Stimulated activated CD8-positive, alpha-beta memory T cell treated with anti-CD3 and anti-CD28 coated beads, Interleukin-4, amount 100 ng/mL, for 24 hours (primary cell): ENCODE data around the gene DNHD1.

Source experiments
- DNase-seq: peaks from one replicate; pipeline ENCODE4 v3.0.0-alpha.2; 2020; ENCODE audit warnings: low read depth

The DNHD1 gene

GRCh38 chr11:6565325-6565724 is 68.2 kb downstream of the DNHD1 start:
- no peak for DNase-seq

DNA sequence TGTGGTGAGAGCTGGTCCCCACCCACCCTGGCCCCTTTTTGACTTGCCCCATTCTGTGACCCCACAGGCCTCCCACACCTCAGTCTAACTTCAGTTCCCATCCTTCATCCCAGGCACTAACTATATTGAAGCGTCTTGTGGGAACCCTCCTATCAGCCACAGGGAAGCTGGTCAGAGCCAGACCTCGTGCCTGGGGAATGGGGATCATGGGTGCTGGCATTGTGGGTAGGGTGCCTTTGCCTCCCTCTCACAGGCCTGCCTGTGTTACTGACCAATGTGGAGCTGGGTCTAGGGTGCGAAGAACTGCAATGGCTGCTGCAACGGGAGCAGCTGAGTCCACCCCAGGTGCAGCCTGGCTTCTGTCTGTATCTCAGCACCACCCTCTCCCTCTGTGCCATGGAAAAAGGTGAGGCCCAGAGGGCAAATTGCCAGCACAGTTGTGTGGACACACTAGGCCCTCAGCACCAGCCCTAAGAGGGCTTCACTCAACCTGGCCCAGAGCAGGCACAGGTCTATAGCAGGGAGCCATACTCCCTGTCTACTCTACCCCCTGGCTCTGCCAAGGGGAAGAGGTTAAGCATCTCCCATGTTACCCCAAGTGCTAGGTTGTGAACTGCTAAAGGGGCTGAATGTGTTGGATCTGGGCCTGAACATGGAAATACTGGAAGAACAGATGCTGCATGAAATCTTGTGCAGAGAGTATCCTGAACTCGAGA is 69.1 kb downstream of the DNHD1 start:
- no peak for DNase-seq

GRCh38 chr11:6566704-6567370 is 69.8 kb downstream of the DNHD1 start:
- DNase-seq, result no peak

DNA sequence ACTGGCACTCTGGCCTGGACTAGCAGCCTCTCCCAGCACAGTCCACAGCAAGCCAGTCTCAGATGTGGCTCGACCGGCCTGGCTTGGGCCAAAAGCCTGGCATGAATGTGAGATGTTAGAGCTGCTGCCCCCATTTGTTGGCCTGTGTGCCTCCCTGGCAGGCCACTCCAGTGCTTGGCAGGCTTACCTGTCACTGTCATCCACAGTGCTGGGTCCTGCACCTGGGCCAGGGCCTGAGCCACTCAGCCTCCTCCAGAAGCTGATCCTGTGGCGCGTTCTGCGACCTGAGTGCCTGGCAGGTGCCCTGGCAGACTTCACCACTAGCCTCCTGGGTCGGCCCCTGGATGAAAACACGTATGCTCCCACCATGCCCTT is 70.3 kb downstream of the DNHD1 start:
- DNase-seq, result no peak

GRCh38 chr11:6568191-6568918 is 71.3 kb downstream of the DNHD1 start:
- DNase-seq, result no peak

DNA sequence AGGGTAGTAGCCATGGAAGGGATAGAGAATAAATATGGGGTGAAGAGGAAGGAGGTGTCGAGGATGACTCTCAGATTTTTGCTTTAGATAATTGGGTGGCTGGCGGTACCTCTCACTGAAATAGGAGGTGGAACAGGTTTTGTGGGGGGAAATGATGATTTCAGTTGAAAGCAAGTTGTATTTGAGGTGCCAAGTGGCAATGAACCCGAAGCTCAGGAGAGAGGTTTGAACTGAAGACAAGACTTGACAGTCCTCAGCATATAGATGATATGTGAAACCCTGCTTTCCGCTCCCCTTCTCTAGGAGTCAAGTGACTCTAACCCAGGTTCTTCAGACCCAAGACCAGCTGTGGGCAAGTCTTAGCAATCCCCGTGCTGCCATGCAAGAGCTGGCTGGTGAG is 72.6 kb downstream of the DNHD1 start:
- DNase-seq, result no peak

DNA sequence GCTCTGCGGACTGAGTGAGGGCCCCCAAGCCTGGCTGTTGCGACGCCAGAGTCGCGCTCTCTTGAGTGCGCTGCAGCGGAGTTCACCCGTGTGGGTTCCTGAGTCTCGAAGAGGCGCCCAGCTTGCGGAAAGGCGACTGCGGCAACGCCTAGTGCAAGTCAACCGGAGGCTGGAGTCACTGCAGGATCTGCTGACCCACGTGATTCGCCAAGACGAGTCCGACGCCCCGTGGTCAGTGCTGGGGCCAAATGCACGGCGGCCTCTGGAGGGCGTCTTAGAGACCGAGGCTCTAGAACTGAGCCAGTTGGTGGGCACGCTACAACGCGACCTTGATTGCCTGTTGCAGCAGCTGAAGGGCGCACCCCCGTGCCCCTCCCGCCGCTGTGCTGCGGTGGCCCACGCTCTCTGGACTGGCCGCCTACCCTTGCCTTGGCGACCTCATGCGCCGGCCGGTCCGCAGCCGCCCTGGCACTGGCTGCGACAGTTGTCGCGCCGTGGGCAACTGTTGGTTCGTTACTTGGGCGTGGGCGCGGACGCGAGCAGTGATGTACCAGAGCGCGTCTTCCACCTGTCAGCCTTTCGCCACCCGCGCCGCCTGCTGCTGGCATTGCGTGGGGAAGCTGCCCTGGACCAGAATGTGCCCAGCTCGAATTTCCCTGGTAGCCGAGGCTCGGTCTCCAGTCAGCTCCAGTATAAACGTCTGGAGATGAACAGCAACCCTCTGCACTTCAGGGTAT is 73.8 kb downstream of the DNHD1 start:
- DNase-seq, result no peak

DNA sequence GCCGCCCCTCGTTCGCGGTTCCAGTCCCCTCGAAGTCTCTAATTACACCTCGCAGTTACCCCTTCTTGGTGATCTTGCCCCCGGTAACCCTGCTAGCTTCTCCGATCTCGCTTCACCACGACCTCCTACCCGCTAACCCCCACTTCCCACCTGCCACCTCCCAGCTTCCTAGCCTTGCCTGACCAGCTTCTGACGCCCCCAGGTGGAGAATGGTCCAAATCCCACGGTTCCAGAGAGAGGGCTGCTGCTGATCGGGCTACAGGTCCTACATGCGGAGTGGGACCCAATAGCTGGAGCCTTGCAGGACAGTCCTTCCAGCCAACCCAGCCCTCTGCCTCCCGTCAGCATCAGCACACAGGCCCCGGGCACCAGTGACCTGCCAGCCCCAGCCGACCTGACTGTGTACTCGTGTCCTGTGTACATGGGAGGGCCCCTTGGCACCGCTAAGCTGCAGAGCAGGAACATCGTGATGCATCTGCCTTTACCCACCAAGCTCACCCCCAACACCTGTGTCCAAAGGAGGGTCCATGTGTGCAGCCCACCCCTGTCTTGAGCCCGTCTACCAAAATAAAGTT is 74.4 kb downstream of the DNHD1 start:
- DNase-seq, result no peak

DNA sequence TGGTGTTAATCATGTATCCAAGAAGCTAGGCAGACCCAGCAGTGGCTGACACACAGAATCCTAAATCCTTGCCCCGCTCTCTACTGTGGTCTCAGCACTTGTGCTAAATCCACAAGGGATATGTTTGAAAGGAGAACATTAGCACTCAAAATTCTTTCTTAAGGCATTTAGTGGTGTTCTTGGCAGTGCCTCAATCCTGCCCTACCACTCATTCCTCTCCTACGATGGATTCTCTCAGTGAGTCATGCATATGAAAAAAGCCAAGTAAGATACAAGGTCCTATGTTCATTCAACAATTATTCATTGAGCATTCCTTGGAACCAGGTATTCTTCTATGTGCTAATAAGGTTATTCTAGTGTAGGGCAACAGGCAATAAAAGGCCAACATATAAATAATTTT is 75.1 kb downstream of the DNHD1 start:
- DNase-seq, result no peak

- no peak for DNase-seq
These were observed 78.0 kb downstream of the DNHD1 start for GRCh38 chr11:6574816-6575715.

DNA sequence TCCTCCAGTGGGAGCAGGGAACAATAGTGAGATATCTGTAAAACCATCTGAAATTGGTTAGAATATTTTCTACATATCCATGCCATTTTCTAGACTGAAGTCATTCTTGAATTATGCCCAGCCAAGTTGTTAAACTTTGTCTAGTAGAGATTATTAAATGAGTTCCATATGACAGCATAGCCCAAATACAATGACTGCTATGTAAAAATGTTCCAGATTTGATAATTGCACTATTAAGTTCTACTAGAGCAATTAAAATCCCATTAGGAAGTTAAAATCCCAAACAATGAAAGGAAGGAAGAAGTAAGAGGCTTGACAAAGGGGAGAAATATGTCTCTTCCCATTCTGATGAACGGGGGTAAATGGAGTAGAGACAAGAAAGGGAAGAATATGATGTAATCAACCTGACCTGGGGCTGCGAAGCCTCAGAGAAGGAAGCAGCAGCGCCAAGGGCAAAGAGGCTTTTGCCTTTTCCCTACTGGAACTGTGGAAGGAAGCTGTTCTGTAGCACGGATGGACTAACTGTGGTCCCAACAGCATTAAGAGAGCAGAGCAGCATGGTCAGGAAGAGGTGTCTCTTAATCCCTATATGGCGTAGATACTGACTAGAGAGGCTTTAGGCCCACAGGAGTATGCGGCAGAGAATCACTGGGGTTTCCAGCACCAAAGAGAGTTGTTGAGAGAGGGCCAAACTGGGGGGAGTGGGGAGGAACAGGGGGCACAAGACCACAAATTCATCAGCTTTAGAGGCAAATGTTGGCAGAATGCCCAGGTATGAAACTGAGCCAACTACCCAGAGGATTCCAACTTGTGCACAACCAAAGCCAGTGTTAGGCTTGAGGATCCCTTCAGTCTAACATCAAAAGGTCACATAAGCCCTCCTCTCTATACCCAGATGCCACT is 79.6 kb downstream of the DNHD1 start:
- no peak for DNase-seq

DNA sequence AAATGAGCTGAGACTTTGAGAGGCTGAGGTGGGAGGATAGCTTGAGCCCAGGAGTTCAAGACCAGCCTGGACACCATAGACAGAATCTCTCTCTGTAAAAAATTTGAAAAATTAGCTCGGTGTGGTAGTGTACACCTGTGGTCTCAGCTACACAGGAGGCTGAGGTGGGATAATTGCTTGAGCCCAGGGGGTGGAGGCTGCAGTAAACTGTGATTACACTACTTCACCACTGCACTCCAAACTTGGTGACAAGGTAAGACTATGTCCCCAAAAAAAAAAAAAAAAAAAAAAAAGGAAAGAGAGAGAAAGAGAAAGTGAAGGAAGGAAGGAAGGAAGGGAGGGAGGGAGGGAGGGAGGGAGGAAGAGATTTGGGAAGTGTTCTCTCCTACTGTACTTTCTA is 81.1 kb downstream of the DNHD1 start:
- DNase-seq, result no peak

- DNase-seq, result no peak
These were observed 82.6 kb downstream of the DNHD1 start for GRCh38 chr11:6579681-6580080.

DNA sequence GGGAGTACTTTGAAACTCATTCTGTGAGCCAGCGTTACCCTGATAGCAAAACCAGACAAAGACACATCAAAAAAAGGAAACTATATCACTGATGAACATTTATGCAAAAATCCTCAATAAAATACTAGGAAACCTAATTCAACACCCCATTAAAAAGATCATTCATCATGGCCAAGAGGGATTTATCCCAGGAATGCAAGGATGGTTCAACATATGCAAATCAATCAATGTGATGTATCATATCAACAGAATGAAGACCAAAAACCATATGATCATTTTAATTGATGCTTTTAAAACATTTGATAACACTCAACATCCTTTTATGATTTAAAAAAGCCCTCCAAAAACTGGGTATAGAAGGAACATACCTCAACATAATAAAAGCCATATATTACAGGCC is 86.5 kb downstream of the DNHD1 start:
- DNase-seq, result no peak

- DNase-seq, result no peak
These were observed 87.4 kb downstream of the DNHD1 start for GRCh38 chr11:6584528-6584927.

DNA sequence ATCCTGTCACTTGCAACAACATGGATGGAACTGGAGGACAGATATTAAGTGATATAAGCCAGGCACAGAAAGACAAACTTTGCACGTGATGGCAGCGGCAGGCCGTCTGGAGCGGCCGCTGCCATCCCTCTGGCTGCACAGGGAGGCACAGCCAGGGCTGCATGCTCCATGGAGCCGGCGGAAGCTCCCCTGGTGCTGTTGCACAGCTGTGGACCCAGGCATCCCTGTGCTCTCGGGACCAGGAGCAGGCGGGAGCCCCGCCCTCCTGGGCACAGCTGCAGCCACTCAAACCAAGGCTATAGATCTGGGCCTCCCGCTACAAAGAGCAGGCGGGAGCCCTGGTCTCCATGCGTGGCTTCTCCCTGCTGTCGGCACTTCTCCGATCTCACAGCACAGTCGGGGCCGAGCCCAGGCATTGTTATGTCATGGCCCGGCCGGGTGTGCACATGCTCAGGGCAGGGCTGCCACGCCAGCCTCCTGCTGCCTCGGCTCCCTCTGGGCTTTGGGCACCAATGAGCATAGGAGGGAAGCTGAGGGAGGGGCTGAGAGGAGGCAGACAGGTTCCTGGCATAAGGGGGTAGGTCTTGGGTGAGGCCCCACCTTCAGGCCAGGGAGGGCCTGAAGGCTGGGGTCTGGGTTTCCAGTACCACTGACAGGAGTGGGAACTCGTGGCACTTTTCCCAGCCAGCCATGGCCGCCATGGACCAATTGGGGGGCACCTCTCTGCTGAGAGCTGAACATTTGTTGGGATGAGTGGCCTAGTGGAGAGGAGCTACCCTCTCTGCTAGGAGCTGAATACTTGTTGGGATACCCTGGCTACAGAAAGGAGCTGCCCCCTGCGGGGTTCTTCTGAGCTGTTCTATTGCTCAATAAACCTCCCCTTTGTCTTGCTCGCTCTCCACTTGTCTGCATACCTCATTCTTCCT is 89.6 kb downstream of the DNHD1 start:
- DNase-seq, result no peak

- no peak for DNase-seq
These were observed 90.4 kb downstream of the DNHD1 start for GRCh38 chr11:6587360-6587953.

DNA sequence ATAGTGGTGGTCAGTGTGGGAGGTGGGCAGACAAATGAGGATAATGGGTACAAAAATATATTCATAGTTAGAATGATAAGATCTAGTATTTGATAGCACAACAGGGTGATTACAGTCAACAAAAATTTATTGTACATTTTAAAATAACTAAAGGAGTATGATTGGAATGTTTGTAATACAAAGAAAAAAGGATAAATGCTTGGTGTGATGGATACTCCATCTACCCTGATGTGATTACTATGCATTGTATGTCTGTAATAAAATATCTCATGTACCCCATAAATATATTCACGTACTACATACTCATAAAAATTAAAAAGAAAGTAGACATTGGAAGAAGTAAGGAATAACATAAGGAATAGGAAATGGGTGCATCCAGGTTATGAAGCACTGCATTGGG is 90.9 kb downstream of the DNHD1 start:
- DNase-seq, result no peak
